Fibroblast of upper back skin (primary cell): ENCODE measurements around the gene ASB2.

Source experiments
- DNase-seq: peaks from one replicate; pipeline ENCODE4 v3.0.0-alpha.2; 2013

ASB2 gene

DNA sequence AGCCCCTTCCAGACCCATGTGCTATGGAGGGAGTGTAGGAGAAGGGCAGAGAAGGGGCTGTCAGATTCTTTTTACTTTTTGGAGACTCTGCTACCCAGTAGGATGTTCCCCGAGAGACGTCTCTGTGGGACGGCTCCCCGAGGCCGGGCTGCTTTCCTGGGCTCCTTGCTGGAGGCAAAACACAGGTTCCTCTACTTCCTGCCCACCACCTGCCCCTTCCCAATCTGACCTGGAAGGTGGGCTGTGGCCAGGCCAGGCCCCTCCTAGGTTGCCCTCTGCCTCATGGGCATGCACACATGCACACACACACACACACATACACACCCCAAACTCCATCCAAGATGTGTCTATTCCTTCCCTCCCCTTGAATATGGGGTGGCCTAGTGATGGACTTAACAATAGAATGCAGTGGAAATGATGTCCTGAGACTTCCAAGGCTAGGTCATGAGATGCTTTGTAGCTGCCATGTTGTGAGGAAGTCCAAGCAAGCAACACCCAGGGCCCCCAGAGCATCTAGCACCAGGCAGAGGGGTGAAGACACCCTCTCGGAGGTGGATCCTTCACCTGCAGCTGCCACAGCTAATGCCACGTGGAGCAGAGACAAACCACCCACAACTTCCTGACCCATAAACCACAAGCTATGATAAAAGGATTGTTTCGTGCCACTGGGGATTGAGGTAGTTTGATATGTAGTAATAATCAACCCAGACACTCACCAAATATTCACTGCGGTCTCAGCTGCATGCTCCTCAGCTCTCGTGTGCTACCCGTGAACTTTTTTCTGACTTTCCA lies 1.6 kb upstream of the ASB2 start:
- DNase-seq: no peak

DNA sequence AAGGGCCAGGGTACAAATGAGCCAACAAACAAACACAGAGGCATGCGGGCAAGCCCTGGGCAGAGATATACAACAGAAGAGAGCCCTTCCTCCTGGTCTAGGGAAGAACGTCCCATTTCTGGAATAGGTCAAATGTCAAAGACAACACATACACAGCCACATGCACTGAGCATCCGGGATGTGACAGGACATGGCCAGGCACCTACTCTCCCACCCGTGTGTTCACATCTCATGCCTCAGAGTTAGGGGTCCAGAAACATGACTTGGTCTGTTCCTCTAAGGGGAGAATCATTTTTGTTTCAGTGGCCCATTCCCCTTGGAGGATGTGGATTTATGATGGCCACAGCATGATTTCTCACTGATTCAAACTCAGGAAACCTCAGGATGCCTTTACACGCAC lies 801 bp upstream of the ASB2 start:
- no peak for DNase-seq

DNA sequence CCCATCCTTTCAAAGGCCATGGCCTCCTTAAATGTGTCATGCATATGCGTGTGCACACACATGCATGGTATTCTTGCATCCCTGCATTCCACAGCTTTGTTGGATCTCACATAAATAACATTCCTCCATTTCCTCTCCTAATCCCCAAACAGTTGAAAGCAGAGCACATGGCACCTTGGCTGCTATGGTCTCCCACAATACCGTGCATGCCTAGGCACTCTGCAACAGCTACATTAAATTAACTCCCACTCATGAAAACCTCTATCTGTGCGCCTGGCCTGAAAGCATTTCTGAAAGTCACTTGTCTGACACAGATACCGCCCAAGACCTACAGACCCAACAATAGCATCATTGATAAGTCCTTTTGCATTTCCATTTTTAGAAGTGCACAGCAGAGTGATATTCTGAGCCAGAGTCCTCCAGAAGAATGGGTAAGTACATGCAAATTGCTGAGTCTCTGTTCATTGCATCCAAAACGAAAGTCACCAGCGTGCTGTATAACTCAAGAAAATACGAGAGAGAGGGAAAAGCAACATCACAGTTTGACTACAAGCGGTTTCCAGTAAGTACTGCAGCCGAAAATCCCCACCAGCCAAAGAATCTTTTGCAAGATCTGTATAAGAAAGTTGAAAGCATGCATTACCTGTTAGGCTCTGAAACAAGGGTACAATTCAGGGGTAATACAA lies 436 bp downstream of the ASB2 start:
- DNase-seq: peak; percentile 28

DNA sequence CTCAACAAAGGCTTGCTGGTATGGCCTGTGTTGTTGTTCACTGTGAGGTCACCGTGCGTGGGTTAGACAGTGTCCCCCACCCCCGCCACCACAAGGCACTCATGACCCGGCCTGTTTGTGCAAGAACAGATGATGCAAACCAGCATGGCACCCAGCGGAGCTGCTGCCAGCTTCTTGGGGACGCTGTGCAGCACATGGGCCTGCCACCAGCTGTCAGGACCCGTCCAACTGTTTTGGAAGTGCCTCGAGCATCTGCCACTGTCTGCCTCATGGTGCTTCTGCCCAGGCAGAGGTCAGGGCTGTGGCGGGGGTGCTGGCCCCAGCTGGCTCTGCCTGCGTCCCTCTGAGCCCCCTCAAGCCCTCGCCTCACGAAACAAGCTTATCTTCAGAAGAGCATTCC lies 1.5 kb downstream of the ASB2 start:
- DNase-seq: no peak

DNA sequence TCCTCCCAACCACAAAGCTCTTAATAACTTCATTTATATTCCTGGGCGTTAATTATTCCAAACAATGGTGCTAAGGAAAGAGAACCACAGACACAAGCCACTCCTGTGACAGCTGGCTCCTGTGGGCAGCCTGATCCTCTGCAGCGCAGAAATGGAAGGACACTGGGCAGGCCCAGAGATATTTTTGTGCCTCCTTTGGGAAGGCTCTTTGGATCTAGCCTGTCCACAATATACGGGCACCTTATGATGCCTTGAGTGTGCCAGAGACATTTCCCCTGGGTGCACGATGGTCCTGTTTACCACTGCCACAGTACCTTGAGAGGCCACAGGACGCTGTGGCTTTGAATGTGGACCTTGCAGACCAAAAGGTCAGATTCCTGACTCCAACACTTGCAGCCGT lies 2.1 kb downstream of the ASB2 start:
- no peak for DNase-seq

DNA sequence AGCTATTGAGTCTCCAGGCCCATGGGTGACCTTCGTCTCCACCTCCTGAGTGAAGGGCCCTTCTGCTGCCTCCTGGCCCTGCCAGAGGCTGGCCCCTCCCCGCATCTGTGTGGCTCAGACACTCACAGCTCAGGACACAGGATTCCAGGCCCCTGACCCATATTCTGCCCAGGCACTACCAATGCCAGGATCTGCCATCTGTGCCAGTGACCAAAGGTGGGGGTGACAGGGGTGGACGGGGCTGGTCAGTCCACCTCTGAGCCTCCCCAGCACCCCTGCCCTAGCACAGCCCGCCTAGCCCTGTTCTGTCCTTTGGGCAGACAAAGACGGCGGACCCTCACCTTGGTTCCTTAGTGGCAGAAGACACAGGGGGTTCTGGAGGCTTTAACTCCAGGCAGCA lies 2.8 kb downstream of the ASB2 start:
- DNase-seq: no peak

DNA sequence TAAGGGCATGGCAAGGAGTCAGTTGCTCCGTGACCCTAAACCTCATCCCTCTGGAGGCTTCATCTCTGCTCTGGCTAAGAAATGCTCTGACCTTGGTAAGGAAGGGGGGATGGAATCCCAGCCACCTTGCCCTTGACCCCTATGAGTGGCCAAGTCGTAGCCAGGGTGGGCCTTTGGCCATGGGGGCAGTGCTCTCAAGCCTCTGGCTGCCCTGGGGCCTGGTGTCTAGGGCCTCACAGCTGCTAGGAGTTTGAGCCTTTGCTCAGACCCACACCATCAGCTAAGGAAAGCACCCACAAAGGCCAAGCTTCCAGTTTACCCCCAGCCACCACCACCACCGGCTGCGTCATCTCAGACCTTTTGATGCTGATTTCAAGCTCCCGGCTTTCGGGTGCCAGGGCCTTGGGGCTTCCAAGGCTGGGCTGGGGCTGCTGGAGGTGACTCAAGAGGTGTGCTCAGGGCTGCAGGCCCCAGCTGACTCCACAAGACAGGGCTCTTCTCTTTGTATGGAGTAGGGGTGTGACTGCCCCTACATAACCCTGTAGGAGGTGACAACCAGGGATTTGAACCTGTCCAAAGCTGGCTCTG lies 3.7 kb downstream of the ASB2 start:
- DNase-seq: no peak

DNA sequence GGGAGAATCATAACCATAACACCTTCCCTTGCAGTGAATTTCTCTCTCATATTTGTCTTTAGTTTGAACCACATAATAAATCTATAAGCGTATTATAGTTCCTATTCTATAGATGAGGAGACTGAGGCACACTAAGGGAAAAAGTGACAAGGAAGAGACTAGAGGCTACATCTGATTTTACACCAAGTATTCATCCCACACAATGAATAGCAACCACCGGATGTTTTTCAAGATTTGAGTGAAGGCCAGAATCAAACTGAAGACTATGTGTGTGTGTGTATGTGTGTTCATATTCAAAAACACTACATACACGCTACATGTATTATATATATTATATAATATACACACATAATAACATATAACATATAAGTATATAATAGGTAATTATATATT lies 4.7 kb downstream of the ASB2 start:
- DNase-seq: no peak

DNA sequence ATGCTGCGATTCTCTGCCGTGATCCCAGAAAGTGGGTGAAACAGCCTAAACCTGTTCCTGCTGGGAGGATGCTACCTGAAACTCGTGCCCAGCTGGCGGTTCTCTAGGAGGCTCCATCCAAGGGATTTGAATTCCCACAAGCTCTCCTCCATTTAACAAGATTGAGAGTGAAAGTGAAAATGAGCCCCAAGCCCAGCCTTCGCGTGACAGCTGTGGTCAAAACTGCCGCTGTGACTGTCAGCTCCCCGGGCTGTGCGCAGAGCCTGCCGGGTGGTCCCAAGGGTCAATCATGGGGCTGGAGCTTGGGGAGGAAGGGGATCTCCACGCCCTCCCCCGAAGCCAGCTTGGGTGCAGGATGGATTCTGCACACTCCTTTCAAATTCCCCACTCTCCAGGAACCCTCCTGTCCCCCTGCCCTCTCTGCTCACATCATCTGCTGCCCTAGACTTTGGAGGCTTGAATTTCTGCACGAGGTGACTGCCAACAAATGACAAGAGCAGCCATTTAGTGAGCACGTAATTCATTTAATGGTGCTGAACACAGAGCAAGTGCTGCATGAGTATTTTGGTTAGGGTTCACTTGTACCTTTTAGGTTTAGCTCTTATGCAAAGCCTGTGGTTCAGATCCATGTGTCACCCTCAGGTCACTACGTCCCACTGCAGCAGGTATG lies 5.3 kb downstream of the ASB2 start:
- no peak for DNase-seq

DNA sequence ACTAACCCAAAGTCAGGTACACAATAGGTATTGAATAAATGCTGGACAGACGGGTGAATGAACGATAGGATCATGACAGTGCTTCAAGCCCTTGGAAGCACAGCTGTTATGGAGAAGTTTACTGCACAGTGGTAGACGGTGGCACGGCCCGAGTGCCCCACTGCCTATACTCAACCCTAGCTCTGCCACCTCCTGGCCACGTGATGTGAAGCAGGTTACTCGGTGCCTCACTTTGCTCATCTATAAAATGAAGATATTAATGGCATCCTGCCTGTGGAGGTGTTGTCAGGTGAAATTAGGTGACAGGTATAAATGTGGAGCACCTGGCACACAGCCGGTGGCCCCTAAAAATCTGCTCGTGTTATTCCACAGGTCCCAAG lies 5.8 kb downstream of the ASB2 start:
- no peak for DNase-seq

DNA sequence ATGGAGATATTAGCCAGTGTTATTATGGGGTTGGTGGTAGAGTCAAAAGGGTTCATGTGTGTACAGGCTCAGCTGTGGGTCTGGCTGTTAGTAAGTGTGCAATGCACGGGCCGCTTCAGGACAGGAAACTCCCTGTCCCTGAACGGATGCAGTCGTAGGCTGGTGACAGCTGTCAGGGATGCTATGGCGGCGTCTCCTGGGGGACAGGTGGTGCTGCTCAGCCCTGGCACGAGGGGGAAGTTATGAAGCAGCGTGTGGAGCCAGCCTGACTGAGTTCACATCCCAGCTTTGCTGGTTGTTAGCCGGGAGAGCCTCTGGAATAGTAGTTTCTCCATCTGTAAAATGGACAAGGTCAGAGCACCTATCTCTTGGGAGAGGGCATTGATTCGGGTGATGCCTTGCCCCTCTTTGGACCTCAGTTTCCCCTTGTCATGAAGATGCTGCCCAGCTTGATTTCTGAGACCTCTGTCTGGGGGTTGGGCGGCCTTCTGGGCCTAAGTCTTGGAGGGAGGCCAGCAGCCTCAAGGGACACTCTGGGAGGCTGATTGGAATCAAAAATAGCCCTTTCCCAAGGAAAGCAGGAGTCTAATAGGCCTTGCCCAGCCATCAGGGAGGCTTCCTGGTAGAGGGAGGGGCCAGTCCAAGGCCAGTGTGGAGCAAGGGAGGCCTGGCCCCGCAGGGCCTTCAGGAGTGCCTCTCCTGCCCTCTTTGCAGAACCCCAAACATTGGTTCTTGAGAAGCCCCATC lies 7.1 kb downstream of the ASB2 start:
- no peak for DNase-seq

DNA sequence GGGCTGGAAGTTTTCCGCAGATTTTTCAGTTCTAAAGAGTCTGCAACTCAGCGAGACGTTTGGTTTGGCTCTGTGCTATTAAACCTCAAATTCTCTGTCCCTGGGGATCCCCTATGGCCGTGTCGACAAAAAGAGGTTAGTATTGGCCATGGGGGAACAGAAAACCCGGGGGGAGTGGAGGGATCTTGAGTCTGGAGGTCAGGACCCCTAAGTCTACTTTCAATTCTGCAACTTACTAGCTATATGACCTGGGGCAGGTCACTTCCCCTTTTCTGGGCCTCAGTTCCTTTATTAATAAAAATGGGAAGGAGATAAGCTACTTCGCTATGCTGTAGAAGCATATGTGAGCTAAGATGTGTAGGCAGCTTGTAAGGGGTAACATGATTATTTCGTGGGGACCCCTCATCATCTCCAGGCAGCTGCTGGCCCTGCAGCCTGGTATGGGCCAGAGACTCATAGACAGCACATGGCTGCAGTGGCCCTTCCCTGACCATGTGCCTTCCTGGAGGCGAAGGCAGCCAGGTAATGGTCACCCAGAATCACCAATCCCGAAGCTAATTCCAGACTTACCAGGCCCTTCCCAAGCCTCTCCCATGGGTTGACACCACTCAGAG lies 8.6 kb downstream of the ASB2 start:
- no peak for DNase-seq

DNA sequence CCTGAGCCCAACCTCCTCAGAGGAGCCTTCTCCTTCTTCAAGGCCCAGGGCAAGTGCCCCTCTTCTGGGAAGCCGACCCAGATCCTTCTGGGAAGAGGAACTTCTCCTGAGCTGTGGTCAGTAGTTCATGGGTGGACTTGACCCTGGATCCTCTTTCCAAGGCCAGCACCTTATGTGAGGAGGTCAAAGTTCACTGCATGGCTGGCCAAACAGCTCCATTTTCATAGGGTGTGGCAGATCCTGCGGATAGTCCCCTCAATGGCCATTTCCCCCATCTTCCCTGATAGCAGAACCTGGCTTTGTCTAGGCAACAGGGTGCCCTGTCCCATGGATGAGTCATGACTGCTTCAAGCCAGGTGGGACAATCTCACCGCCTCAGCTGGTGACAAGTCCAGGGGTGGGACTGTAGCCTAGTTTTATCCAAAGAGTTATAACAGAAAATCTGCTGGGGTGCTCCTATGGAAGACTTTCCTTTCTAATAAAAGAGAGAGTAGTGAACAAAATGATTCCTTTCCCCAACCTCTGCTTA lies 10.4 kb downstream of the ASB2 start:
- no peak for DNase-seq

DNA sequence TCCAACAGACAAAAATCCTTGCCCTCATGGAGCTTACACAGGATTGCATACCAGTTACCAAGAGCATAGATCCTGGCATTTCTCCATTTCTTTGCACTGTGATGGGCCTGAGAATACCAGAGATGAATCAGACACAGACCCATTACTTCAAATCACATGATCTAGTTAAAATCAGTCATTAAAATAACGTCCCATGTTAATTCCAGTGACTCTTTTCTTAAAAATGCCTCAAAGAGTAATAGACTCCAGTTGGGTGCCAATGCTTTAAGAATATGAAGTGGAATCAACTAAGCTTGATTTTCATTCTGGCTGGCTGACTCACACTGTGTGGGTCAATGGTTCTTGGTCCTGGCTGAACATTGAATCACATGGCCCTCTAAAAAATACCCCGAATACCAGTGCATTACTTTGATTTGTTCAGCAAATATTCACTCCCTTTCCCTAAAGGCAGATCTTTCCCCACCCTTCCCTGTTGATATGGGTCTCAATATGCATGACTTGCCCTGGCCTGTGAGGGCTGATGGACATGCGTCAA lies 11.0 kb downstream of the ASB2 start:
- DNase-seq: peak; percentile 92

DNA sequence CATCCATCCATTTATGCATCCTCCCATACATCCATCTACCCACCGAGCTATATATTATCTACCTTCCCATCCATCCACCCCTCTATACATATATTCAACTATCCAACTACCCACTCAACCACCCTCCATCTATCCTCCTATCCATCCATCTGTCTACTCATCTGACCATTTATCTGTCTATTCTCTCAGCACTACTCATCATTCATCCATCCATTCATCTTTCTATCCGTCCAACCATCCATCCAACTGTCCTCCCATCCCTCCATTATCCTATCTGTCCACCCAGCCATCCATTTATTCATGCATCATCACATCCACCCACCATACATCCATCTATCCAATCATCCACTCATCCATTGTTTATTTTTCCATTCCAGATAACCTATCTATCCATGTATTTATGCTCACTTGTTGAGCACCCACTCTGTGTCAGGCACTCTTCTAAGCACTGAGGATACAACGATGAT lies 11.5 kb downstream of the ASB2 start:
- DNase-seq: no peak

DNA sequence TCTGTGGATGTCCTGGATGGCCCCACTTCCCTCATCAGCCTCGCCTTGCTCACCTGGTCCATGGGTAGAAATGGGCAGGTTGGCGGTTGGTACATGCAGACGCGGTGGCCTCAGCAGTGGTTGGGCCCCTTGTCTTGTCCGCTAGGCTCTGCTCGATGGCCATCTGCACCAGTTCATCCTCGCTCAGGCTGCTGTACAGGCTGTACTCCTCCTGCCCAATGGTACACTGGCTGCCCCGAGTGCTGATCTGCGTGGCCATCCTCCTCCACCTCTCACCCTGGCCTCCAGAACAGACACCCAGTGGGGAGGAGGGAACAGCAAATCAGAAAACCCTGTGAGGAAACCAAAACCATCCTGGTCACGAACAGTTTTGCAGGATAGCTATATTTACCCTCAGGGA lies 12.1 kb downstream of the ASB2 start:
- no peak for DNase-seq

DNA sequence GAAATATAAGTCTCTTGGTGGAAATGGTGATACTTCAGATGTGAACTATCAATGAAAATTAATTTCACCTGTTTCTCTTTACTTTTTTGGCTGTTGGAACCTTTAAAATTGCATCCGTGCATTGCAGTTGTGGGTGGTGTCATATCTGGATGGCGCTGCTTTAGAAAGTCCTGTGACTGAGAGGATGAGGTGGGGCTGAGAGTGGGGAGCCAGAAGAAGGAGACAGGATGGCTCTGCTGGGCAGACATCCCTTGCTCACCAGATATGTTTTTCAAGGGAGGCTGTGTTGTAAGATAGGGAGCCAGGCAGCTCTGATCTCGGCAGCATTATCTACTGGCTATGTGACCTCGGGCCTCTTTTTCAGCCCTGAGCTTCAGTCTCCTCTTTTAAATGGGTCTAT lies 12.7 kb downstream of the ASB2 start:
- DNase-seq: no peak

DNA sequence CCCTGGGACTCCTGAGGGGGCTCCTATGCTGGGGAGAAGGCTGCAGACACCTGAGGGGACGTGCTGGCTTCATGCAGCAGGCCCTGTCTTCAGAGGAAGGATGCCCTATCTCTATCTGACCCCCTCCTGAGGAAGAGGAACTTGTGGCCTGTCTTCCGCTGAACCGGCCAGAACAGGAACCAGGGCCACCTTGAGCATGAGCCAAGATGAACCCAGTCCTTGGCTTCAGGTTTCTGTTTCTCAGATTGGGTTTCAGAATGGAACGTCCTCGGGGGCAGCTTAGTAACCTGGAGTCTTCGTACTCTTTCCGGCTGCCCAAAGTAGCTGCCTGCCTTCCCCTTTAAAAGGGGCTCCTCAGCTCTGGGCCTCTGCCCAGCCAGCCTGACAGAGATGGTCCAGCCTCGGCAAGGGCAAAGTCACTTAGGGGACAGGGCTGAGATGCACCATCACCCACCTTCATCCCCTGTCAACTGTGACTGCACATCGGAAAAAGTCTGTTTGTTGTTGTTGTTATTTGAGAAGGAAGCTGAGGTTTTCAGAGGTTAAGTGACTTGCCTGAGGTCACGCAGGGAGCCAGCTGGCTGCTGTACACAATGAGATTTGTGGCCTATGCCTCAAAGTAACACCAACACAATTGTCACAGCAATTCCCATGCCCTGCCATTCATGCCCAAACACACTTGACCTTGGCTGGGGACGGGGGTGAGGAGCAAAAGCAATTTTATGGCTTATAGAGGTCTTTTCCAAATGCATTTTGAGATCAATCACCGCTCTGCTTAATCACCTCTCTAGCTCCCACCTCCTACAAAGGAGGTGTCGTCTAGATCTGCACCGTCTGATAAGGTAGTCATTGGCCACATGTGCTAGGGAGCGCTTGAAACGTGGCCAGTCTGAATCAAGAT lies 13.4 kb downstream of the ASB2 start:
- DNase-seq: no peak

DNA sequence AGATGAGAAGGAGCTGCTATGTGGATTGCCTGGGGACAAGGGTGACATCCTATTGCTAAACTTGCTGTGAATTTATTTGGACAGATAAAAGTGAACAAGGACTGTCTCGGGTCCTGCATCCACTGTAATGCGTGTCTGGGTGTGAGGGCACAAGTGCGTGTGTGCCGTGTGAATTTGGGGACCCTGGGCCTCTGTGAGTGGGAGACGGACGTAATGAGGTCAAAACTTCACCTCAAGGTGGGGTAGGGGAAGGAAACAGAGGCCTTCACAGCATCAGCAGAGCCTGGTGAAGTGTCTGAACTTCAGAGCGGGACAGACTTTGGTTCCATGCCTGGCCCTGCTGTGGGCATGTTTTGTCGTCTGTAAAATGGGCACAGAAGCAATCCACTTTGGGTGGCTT lies 14.8 kb downstream of the ASB2 start:
- DNase-seq: no peak

DNA sequence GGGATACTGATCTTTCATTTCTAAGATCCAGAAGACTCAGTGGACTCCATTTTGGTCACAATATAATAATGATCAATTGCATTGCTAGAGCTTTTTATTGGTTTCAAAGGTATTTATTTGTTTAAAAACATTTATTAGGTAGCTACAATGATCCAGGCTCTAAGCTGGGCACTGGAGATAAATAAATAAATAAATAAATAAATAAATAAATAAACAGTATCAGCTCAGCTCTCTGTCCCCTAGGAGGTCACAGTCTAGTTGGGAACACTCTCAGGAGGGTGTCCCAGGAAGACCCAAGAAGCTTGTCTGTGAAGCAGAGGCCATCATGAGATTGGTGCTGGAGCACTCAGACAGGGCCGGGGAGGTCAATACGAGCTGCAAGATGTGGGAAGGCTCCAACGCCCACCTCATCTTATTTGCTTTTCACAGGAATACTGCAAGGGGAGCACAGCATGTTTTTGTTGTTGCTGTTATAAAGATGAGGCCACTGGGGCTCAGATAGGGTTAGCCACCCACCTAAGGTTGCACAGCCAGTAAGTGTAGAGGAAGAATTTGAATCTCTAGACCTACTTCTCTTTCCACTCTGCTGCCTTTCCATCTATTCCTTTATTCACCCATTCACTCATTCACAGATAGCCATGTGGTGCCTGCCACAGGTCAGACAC lies 15.5 kb downstream of the ASB2 start:
- DNase-seq: no peak
